T-helper 9 cell (primary cell): Measurements from ENCODE around the gene OR51E2.
"Not testable (repeated sequence)": the region's sequence is repeated elsewhere in the genome, so short reads cannot be mapped to it uniquely, and the experiment has no call there.

Experiments used
- DNase-seq: peaks from one replicate; pipeline ENCODE4 v3.0.0-alpha.2; 2020
- total RNA-seq, 2 donors: gene quantifications; one replicate each; lab custom pipeline; 2026; lab: John Stamatoyannopoulos, UW

The OR51E2 gene, protein sequence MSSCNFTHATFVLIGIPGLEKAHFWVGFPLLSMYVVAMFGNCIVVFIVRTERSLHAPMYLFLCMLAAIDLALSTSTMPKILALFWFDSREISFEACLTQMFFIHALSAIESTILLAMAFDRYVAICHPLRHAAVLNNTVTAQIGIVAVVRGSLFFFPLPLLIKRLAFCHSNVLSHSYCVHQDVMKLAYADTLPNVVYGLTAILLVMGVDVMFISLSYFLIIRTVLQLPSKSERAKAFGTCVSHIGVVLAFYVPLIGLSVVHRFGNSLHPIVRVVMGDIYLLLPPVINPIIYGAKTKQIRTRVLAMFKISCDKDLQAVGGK
- total RNA-seq: 0 reads per million in 2 donors

DNA sequence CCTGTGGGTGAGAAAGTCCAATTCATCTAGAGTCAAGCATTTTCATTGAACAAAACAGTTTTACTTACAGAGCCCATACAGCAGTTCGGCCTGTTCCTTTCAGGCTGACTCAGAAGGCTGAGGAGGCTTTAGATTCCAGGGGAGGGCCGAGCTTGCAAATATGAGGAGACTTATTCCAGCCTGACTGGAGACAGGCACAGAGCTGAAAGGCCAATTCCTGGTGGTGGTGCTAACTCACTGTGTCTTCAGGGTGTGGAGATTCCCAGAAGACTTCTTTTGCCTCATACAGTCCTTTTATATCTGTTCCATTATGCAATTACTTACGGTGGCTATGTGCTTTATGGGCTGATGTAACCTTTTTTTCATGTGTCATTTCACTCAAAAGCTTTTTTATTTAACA is at the start of gene OR51E2:
OR51E2 (minus strand) TSS at position 269 of the 400 bp plus-strand sequence. CDS start 15,142 bp downstream, outside the sequence.
- DNase-seq: no peak

- DNase-seq: no peak
Measured at GRCh38 chr11:4740735-4741134, 43.1 kb upstream of the OR51E2 start.

- DNase-seq: no peak
Measured at GRCh38 chr11:4727171-4727570, 29.5 kb upstream of the OR51E2 start.

GRCh38 chr11:4722616-4723534 is 25.2 kb upstream of the OR51E2 start:
- not testable (repeated sequence) for DNase-seq

DNA sequence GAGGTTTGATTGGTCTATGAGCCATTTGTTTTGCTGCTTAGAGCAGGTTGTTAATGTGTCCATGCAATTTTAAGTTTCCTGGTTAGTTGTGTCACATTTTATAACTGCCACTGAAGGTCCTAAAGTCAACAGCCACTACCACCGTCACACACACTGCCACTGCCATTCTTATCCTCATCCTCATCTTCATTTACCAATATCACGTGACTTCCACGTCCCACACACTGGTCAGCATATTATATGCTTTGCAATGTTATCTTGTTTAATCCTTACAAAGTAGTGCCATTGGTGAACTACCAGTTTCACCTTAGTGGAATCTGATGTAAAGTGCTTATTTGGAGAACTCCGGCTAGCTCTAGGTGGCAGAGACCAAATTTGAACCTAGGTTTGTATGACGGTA is 16.6 kb upstream of the OR51E2 start:
- DNase-seq: no peak

GRCh38 chr11:4713241-4713640 is 15.6 kb upstream of the OR51E2 start:
- DNase-seq: no peak

GRCh38 chr11:4704790-4705334 is 7.2 kb upstream of the OR51E2 start:
- DNase-seq: no peak

GRCh38 chr11:4704054-4704789 is 6.6 kb upstream of the OR51E2 start, which contains the start of gene MMP26:
Gene MMP26, plus strand, starts transcription at chr11:4704784.
- no peak for DNase-seq

GRCh38 chr11:4700436-4700820 is 2.8 kb upstream of the OR51E2 start:
- DNase-seq: no peak

DNA sequence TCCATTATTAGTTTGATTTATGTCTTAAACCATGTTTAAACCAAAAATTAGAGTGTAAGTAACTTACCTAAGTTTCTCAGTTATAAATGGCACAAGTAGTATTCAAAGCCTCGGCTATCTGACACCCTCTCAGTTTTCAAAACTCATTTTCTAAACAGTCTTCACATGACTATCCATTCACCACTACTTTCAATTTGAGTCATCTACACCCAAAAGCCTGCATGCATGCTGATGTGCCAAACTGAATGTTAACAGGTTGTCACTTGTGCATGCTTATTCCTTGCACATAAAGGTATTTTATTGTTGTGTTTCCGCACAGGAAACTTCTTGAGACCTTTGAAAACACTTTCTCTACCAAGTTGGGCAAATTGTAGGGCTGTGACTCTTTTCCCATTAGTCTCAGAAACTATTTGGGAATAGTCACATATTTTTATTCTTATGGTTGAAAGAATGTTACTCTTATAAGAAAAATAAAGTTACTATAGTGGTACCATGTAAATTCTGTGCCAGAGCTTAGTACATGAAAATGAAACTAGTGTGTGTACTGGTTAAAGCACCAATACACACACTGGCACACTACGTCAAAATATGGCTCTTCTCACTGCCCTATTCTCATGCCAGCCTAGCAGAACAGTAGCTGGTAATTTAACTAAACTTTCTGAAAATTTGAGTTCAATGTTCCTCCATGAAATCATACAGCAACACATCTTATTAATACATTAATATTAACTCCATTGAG is 2.2 kb upstream of the OR51E2 start:
- DNase-seq: no peak

GRCh38 chr11:4695442-4695841 is 2.2 kb downstream of the OR51E2 start:
- no peak for DNase-seq

- no peak for DNase-seq
Measured at GRCh38 chr11:4684631-4685285, 12.9 kb downstream of the OR51E2 start.

- DNase-seq: no peak
Measured at GRCh38 chr11:4682623-4683419, 14.8 kb downstream of the OR51E2 start.

DNA sequence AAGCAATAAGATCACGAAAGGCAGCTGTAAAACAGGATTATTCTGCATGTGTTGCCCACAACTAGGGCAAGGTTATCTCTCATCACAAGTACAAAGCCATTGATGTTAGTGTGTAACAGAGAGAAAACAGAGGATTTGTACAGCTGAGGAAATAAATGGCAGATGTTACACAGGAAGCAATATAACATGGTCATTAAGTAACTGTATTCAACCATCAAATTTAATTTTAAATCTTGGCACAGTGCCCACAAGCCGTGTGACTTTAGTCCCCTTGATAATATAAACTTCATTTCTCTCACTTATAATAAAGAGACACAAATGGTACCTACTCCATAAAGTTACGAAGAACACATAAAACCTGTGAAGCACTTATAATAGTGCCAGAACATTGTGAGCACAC is 17.3 kb downstream of the OR51E2 start:
- DNase-seq: no peak

DNA sequence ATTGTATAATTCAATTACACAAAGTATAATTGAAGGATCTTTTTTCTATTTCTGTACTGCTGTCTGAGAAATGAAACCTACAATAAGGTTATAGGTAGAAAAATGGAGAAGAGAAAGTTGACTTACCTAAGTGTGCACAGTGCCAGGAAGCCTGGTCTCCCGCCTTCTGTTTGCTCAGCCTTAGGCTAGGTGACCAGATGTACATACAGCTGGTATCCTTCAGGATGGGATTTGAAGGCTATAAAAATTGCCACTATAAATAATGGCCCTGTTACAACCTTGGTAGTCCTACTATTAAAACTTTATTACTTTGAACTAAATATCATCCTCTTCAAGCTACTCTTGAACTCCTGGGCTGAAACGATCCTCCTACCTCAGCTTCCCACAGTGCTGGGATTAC is 19.7 kb downstream of the OR51E2 start:
- no peak for DNase-seq

GRCh38 chr11:4673781-4674180 is 23.9 kb downstream of the OR51E2 start:
- DNase-seq: no peak

- DNase-seq: no peak
Measured at GRCh38 chr11:4672470-4672869, 25.2 kb downstream of the OR51E2 start.

DNA sequence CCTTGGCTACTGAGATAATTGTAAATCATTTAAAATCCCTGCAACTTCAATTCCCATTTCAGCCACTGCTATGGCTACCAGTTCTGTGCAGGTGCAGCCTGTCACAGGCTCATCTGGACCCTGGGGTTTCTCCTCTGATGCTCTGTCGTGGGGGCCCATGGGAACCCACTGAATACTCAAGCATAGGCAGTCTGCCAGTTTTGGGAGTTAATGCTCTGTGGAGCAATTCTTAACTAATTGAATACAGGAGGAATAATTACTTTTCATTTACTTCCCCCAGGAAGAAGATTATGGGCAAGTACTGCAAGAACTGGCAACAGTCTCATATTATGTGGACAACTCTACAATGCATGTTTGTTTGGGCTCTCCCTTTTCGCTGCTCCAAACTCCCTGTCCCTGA is 25.9 kb downstream of the OR51E2 start:
- no peak for DNase-seq

- no peak for DNase-seq
Measured at GRCh38 chr11:4665424-4665823, 32.2 kb downstream of the OR51E2 start.

DNA sequence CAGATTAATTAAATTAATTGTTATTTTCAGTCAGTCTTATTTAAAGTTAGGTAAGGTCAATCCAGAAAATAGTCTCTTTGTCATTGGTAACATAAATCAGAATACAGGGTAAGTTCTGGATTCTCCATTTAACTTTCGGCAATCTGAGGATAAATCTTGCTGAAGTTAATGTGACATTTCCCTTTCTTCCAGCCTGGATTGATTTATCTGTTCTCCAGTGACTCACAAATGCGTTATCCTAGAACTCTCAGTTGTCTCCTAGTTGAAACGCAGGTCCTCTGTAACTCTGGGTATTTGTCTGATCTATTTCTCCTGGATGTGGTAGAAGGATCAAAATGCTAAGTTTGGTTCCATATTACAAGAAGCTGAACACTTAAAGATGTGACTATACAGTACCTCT is 32.9 kb downstream of the OR51E2 start:
- DNase-seq: no peak

DNA sequence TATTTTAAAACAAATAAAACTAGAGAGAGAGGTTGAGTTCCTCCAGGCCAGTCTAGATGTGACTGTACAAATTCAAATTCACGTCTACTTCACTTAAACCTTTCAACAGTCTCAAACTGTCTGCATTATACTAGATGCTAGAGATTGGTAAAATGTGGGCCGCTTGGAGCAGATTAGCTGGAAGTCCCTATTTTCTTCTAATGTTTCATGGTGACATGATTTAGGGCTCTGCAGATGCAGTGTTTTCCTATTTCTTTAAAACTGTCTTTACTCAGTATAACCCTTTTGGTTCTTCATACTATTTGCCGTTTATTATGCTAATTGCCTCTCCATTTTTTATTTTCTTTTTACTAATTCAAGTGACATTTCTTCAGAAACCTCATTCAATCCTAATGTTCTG is 33.5 kb downstream of the OR51E2 start:
- DNase-seq: no peak
